WTC11 (cell line): ENCODE results near the gene FER1L5. TPM values are rescaled to one million over a fixed set of nuclear protein-coding genes. Genes with fewer than 3 reads are reported as not detected.

Experiments used
- ATAC-seq: fragments of 200-7000 bp; cut with Tn5 transposase; 2 replicates; pipeline ENCODE4 v1.10.0; 2021; ENCODE audit warnings: mild to moderate bottlenecking, moderate library complexity
- CTCF ChIA-PET: fragments of 300-600 bp; sonication (Branson Sonifier 250); formaldehyde crosslinking; loops from one replicate; lab custom pipeline; 2021; ENCODE audit warnings: antibody characterized with exemption; lab: Charles Lee
- POLR2A ChIA-PET: fragments of 350-600 bp; sonication (Branson Sonifier 250); formaldehyde crosslinking; loops from one replicate; lab custom pipeline; 2021; ENCODE audit warnings: antibody characterized with exemption; lab: Charles Lee
- DNase-seq: peaks from one replicate; pipeline ENCODE4 v3.0.0; 2021; ENCODE audit warnings: low spot score
- H3K27ac Mint-ChIP-seq: 2 replicates; pipeline ENCODE4 v1.8.0; 2021; ENCODE audit warnings: mixed read lengths
- H3K27me3 Mint-ChIP-seq: 2 replicates; pipeline ENCODE4 v1.8.0; 2021; ENCODE audit warnings: low read depth, mild to moderate bottlenecking, moderate library complexity, mixed read lengths
- H3K36me3 Mint-ChIP-seq: 2 replicates; pipeline ENCODE4 v1.8.0; 2021; ENCODE audit warnings: mixed read lengths
- H3K4me1 Mint-ChIP-seq: 2 replicates; pipeline ENCODE4 v1.8.0; 2022; ENCODE audit warnings: mixed read lengths
- H3K4me3 Mint-ChIP-seq: 2 replicates; pipeline ENCODE4 v1.8.0; 2021; ENCODE audit warnings: mild to moderate bottlenecking, moderate library complexity, mixed read lengths
- H3K9me3 Mint-ChIP-seq: 2 replicates; pipeline ENCODE4 v1.8.0; 2021; ENCODE audit warnings: mixed read lengths
- CREB1 ChIP-seq: sonication (generic); formaldehyde crosslinking; IDR thresholded peaks from 2 replicates; pipeline ENCODE4 v1.8.0; 2023; ENCODE audit warnings: mild to moderate bottlenecking, missing genetic modification reagents
- CREM ChIP-seq: sonication (generic); formaldehyde crosslinking; IDR thresholded peaks from 2 replicates; pipeline ENCODE4 v1.8.1; 2022; ENCODE audit warnings: mild to moderate bottlenecking, missing genetic modification reagents, moderate library complexity
- ESRRA ChIP-seq: sonication (generic); formaldehyde crosslinking; IDR thresholded peaks from 2 replicates; pipeline ENCODE4 v1.8.1; 2022; ENCODE audit warnings: mild to moderate bottlenecking, missing genetic modification reagents, borderline replicate concordance
- IRF2 ChIP-seq: sonication (generic); formaldehyde crosslinking; IDR thresholded peaks from 2 replicates; pipeline ENCODE4 v1.8.0; 2022; ENCODE audit warnings: low read depth, missing genetic modification reagents, borderline replicate concordance
- JAZF1 ChIP-seq: fragments of 250-450 bp; sonication (Bioruptor Pico); IDR thresholded peaks from 2 replicates; pipeline ENCODE4 v1.9.0; 2021; ENCODE audit warnings: moderate library complexity, mild to moderate bottlenecking, inconsistent platforms
- JUN ChIP-seq: sonication (generic); formaldehyde crosslinking; IDR thresholded peaks from 2 replicates; pipeline ENCODE4 v1.8.0; 2023; ENCODE audit warnings: mild to moderate bottlenecking, missing genetic modification reagents
- MYBL2 ChIP-seq: sonication (generic); formaldehyde crosslinking; IDR thresholded peaks from 2 replicates; pipeline ENCODE4 v1.8.1; 2023; ENCODE audit warnings: mild to moderate bottlenecking, moderate library complexity, missing genetic modification reagents
- NFYB ChIP-seq: sonication (generic); formaldehyde crosslinking; conservative IDR thresholded peaks from 2 replicates; pipeline ENCODE4 v1.8.0; 2022; ENCODE audit warnings: low read depth, missing genetic modification reagents
- NR2C2 ChIP-seq: sonication (generic); formaldehyde crosslinking; IDR thresholded peaks from 2 replicates; pipeline ENCODE4 v1.8.0; 2022; ENCODE audit warnings: mild to moderate bottlenecking, missing genetic modification reagents
- OVOL2 ChIP-seq: fragments of 250-450 bp; sonication (Bioruptor Pico); IDR thresholded peaks from 2 replicates; pipeline ENCODE4 v1.9.0; 2021; ENCODE audit warnings: mild to moderate bottlenecking, borderline replicate concordance
- RELA ChIP-seq: sonication (generic); formaldehyde crosslinking; IDR thresholded peaks from 2 replicates; pipeline ENCODE4 v1.8.1; 2022; ENCODE audit warnings: missing genetic modification reagents, mild to moderate bottlenecking, borderline replicate concordance
- TEAD1 ChIP-seq: sonication (generic); formaldehyde crosslinking; IDR thresholded peaks from 2 replicates; pipeline ENCODE4 v1.8.0; 2022; ENCODE audit warnings: mild to moderate bottlenecking, missing genetic modification reagents
- ZNF121 ChIP-seq: sonication (generic); formaldehyde crosslinking; IDR thresholded peaks from 2 replicates; pipeline ENCODE4 v1.8.0; 2023; ENCODE audit warnings: missing genetic modification reagents
- ZNF138 ChIP-seq: sonication (generic); formaldehyde crosslinking; conservative IDR thresholded peaks from 2 replicates; pipeline ENCODE4 v1.8.1; 2022; ENCODE audit warnings: mild to moderate bottlenecking, moderate library complexity, missing genetic modification reagents
- ZNF263 ChIP-seq: sonication (generic); formaldehyde crosslinking; IDR thresholded peaks from 2 replicates; pipeline ENCODE4 v1.8.1; 2022; ENCODE audit warnings: low read depth, mild to moderate bottlenecking, moderate library complexity, missing genetic modification reagents
- ZNF396 ChIP-seq: fragments of 250-450 bp; sonication (Bioruptor Pico); IDR thresholded peaks from 2 replicates; pipeline ENCODE4 v1.8.0; 2021; ENCODE audit warnings: mild to moderate bottlenecking, moderate library complexity, borderline replicate concordance
- total RNA-seq: library from RNA; stranded (reverse); gene quantifications from 3 replicates; pipeline ENCODE4 v1.2.3, GENCODE V29; 2021
- TF ChIP-seq, protein P1 (sequence below): sonication (generic); formaldehyde crosslinking; IDR thresholded peaks from 2 replicates; pipeline ENCODE4 v1.8.1; 2023; ENCODE audit warnings: mild to moderate bottlenecking, missing genetic modification reagents, moderate library complexity
- TF ChIP-seq, protein P2 (sequence below): sonication (generic); formaldehyde crosslinking; IDR thresholded peaks from 2 replicates; pipeline ENCODE4 v1.8.1; 2022; ENCODE audit warnings: low read depth, mild to moderate bottlenecking, moderate library complexity, missing genetic modification reagents, borderline replicate concordance
- TF ChIP-seq, protein P3 (sequence below): fragments of 250-450 bp; sonication (Bioruptor Pico); IDR thresholded peaks from 2 replicates; pipeline ENCODE4 v1.9.0; 2021; ENCODE audit warnings: mild to moderate bottlenecking, borderline replicate concordance
- TF ChIP-seq, protein P4 (sequence below): fragments of 200-600 bp; IDR thresholded peaks from 2 replicates; pipeline ENCODE4 v1.8.0; 2022; ENCODE audit warnings: antibody characterized with exemption
- TF ChIP-seq, protein P5 (sequence below): fragments of 250-450 bp; sonication (Bioruptor Pico); IDR thresholded peaks from 2 replicates; pipeline ENCODE4 v2.1.2; 2022; ENCODE audit warnings: mild to moderate bottlenecking, moderate library complexity
- TF ChIP-seq, protein P6 (sequence below): sonication (generic); formaldehyde crosslinking; conservative IDR thresholded peaks from 2 replicates; pipeline ENCODE4 v1.8.1; 2022; ENCODE audit warnings: mild to moderate bottlenecking, missing genetic modification reagents
- TF ChIP-seq, protein P7 (sequence below): sonication (generic); formaldehyde crosslinking; IDR thresholded peaks from 2 replicates; pipeline ENCODE4 v1.8.0; 2022; ENCODE audit warnings: missing genetic modification reagents

The FER1L5 gene
- total RNA-seq, 1 experiment from 2014 or later, result 1.4 TPM

DNA sequence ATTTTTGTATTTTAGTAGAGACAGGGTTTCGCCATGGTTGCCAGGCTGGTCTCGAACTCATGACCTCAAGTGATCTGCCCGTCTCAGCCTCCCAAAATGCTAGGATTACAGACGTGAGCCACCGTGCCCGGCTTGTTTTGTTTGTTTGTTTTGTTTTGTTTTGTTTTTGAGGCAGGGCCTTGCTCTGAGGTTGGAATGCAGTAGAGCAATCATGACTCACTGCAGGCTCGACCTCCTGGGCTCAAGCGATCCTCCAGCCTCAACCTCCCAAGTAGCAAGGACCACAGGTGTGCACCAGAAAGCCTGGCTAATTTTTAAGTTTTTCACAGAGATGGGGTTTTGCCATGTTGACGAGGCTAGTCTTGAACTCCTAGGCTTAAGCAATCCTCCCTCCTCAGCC is 109.2 kb downstream of the FER1L5 start:
- H3K4me3 Mint-ChIP-seq, result no peak overlapping the region
- no peaks in the 10 kb centered on the region for H3K4me1 Mint-ChIP-seq
- no peaks in the 10 kb centered on the region for H3K9me3 Mint-ChIP-seq
- DNase-seq (no peak), ATAC-seq (no peak)
- H3K27ac Mint-ChIP-seq, result no peak overlapping the region
- POLR2A ChIA-PET, result no interaction called here
- CTCF ChIA-PET, result no interaction called here
- H3K27me3 Mint-ChIP-seq, result no peaks in the 10 kb centered on the region; the same call in 1 of the 2 replicates
- TF ChIP-seq NR2C2 (CRISPR knock-in tag), result no peak
- TF ChIP-seq ESRRA (CRISPR knock-in tag), result no peak
- TF ChIP-seq, protein P1, sequence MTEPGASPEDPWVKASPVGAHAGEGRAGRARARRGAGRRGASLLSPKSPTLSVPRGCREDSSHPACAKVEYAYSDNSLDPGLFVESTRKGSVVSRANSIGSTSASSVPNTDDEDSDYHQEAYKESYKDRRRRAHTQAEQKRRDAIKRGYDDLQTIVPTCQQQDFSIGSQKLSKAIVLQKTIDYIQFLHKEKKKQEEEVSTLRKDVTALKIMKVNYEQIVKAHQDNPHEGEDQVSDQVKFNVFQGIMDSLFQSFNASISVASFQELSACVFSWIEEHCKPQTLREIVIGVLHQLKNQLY (CRISPR knock-in tag), result no peak
- no peak for TF ChIP-seq ZNF263
- TF ChIP-seq IRF2 (CRISPR knock-in tag), result no peak
- TF ChIP-seq ZNF121 (CRISPR knock-in tag), result no peak
- TF ChIP-seq ZNF138 (CRISPR knock-in tag), result no peak
- TF ChIP-seq MYBL2 (CRISPR knock-in tag), result no peak
- no peak for TF ChIP-seq TEAD1 (CRISPR knock-in tag)
- TF ChIP-seq, protein P2, sequence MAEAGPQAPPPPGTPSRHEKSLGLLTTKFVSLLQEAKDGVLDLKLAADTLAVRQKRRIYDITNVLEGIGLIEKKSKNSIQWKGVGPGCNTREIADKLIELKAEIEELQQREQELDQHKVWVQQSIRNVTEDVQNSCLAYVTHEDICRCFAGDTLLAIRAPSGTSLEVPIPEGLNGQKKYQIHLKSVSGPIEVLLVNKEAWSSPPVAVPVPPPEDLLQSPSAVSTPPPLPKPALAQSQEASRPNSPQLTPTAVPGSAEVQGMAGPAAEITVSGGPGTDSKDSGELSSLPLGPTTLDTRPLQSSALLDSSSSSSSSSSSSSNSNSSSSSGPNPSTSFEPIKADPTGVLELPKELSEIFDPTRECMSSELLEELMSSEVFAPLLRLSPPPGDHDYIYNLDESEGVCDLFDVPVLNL (CRISPR knock-in tag), result no peak
- TF ChIP-seq ZNF396 (CRISPR knock-in tag), result no peak
- TF ChIP-seq, protein P3, sequence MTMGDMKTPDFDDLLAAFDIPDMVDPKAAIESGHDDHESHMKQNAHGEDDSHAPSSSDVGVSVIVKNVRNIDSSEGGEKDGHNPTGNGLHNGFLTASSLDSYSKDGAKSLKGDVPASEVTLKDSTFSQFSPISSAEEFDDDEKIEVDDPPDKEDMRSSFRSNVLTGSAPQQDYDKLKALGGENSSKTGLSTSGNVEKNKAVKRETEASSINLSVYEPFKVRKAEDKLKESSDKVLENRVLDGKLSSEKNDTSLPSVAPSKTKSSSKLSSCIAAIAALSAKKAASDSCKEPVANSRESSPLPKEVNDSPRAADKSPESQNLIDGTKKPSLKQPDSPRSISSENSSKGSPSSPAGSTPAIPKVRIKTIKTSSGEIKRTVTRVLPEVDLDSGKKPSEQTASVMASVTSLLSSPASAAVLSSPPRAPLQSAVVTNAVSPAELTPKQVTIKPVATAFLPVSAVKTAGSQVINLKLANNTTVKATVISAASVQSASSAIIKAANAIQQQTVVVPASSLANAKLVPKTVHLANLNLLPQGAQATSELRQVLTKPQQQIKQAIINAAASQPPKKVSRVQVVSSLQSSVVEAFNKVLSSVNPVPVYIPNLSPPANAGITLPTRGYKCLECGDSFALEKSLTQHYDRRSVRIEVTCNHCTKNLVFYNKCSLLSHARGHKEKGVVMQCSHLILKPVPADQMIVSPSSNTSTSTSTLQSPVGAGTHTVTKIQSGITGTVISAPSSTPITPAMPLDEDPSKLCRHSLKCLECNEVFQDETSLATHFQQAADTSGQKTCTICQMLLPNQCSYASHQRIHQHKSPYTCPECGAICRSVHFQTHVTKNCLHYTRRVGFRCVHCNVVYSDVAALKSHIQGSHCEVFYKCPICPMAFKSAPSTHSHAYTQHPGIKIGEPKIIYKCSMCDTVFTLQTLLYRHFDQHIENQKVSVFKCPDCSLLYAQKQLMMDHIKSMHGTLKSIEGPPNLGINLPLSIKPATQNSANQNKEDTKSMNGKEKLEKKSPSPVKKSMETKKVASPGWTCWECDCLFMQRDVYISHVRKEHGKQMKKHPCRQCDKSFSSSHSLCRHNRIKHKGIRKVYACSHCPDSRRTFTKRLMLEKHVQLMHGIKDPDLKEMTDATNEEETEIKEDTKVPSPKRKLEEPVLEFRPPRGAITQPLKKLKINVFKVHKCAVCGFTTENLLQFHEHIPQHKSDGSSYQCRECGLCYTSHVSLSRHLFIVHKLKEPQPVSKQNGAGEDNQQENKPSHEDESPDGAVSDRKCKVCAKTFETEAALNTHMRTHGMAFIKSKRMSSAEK (CRISPR knock-in tag), result no peak
- no peaks in the 10 kb centered on the region for H3K36me3 Mint-ChIP-seq

DNA sequence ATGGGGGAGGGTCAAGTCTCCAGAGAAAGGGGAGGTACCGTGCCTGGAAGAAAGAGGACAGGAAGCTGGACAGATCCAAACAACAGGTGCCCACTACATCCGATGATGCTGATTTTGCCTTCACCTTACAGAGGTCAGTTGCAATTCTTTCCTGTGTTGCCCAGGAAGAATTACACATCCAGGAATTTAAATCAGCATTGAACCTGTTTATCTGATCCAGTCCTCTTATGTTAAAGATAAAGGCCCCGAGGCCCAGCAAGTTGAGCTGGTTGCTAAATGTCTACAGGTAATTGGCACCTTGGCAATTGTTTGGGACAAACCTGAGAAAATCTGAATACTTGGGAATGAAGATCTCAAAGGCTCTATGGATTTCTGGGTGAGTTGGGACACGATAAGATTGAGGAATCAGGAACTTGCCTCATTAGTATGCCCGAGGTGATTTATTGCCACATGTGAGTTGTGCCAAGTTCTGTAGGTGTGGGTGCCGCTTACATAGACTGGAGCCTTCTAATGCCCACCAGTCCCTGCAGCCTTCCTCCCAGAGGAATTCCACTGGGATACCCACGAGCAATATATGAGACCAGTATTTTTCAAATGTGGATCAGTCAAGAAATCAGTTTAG is 111.2 kb downstream of the FER1L5 start:
- no peak overlapping the region for H3K4me3 Mint-ChIP-seq
- H3K4me1 Mint-ChIP-seq, result 0 out of 2 replicates have a peak, but pooled peaks cover under 1% of the 10 kb centered on the region
- DNase-seq (no peak), ATAC-seq (no peak)
- H3K27me3 Mint-ChIP-seq, result no peaks in the 10 kb centered on the region; the same call in 1 of the 2 replicates
- no peak overlapping the region for H3K27ac Mint-ChIP-seq
- ChIA-PET CTCF (no interaction called here), POLR2A (no interaction called here)
- no peaks in the 10 kb centered on the region for H3K9me3 Mint-ChIP-seq
- H3K36me3 Mint-ChIP-seq, result no peaks in the 10 kb centered on the region
- TF ChIP-seq OVOL2 (CRISPR knock-in tag), result no peak
- no peak for TF ChIP-seq NFYB
- TF ChIP-seq JAZF1 (CRISPR knock-in tag), result no peak
- no peak for TF ChIP-seq JUN
- TF ChIP-seq, protein P4, sequence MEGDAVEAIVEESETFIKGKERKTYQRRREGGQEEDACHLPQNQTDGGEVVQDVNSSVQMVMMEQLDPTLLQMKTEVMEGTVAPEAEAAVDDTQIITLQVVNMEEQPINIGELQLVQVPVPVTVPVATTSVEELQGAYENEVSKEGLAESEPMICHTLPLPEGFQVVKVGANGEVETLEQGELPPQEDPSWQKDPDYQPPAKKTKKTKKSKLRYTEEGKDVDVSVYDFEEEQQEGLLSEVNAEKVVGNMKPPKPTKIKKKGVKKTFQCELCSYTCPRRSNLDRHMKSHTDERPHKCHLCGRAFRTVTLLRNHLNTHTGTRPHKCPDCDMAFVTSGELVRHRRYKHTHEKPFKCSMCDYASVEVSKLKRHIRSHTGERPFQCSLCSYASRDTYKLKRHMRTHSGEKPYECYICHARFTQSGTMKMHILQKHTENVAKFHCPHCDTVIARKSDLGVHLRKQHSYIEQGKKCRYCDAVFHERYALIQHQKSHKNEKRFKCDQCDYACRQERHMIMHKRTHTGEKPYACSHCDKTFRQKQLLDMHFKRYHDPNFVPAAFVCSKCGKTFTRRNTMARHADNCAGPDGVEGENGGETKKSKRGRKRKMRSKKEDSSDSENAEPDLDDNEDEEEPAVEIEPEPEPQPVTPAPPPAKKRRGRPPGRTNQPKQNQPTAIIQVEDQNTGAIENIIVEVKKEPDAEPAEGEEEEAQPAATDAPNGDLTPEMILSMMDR, result no peak
- TF ChIP-seq CREB1 (CRISPR knock-in tag), result no peak
- TF ChIP-seq, protein P5, sequence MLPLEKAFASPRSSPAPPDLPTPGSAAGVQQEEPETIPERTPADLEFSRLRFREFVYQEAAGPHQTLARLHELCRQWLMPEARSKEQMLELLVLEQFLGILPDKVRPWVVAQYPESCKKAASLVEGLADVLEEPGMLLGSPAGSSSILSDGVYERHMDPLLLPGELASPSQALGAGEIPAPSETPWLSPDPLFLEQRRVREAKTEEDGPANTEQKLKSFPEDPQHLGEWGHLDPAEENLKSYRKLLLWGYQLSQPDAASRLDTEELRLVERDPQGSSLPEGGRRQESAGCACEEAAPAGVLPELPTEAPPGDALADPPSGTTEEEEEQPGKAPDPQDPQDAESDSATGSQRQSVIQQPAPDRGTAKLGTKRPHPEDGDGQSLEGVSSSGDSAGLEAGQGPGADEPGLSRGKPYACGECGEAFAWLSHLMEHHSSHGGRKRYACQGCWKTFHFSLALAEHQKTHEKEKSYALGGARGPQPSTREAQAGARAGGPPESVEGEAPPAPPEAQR (CRISPR knock-in tag), result no peak
- TF ChIP-seq, protein P6, sequence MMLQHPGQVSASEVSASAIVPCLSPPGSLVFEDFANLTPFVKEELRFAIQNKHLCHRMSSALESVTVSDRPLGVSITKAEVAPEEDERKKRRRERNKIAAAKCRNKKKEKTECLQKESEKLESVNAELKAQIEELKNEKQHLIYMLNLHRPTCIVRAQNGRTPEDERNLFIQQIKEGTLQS (CRISPR knock-in tag), result no peak
- TF ChIP-seq, protein P7, sequence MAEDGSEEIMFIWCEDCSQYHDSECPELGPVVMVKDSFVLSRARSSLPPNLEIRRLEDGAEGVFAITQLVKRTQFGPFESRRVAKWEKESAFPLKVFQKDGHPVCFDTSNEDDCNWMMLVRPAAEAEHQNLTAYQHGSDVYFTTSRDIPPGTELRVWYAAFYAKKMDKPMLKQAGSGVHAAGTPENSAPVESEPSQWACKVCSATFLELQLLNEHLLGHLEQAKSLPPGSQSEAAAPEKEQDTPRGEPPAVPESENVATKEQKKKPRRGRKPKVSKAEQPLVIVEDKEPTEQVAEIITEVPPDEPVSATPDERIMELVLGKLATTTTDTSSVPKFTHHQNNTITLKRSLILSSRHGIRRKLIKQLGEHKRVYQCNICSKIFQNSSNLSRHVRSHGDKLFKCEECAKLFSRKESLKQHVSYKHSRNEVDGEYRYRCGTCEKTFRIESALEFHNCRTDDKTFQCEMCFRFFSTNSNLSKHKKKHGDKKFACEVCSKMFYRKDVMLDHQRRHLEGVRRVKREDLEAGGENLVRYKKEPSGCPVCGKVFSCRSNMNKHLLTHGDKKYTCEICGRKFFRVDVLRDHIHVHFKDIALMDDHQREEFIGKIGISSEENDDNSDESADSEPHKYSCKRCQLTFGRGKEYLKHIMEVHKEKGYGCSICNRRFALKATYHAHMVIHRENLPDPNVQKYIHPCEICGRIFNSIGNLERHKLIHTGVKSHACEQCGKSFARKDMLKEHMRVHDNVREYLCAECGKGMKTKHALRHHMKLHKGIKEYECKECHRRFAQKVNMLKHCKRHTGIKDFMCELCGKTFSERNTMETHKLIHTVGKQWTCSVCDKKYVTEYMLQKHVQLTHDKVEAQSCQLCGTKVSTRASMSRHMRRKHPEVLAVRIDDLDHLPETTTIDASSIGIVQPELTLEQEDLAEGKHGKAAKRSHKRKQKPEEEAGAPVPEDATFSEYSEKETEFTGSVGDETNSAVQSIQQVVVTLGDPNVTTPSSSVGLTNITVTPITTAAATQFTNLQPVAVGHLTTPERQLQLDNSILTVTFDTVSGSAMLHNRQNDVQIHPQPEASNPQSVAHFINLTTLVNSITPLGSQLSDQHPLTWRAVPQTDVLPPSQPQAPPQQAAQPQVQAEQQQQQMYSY (CRISPR knock-in tag), result no peak
- no peak for TF ChIP-seq RELA
- TF ChIP-seq CREM (CRISPR knock-in tag), result no peak
